Mucosa of descending colon (tissue), 3 donors: ENCODE measurements around the gene SP7. TPM values are rescaled to one million over a fixed set of nuclear protein-coding genes. Genes with fewer than 3 reads are reported as not detected.
A peak's percentile ranks its signal among the peaks of the same experiment; 100 is the strongest.
"Not testable (repeated sequence)": the region's sequence is repeated elsewhere in the genome, so short reads cannot be mapped to it uniquely, and the experiment has no call there.

Experiments used
- ATAC-seq: fragments of 200-7000 bp; cut with Tn5 transposase; one replicate; pipeline ENCODE4 v1.9.1; 2020; ENCODE audit warnings: mild to moderate bottlenecking, moderate library complexity
- DNase-seq, 3 donors: peaks; one replicate each; pipeline ENCODE4 v3.0.0-alpha.2; 2020
- H3K36me3 ChIP-seq: fragments of 200-600 bp; one replicate; pipeline ENCODE4 v1.8.0; 2021; ENCODE audit warnings: low read depth, mild to moderate bottlenecking
- H3K4me1 ChIP-seq: fragments of 200-600 bp; one replicate; pipeline ENCODE4 v1.8.0; 2021; ENCODE audit warnings: low read depth, mild to moderate bottlenecking
- H3K4me3 ChIP-seq: fragments of 200-600 bp; one replicate; pipeline ENCODE4 v1.8.0; 2021; ENCODE audit warnings: mild to moderate bottlenecking
- H3K9me3 ChIP-seq: fragments of 200-600 bp; one replicate; pipeline ENCODE4 v1.8.0; 2021; ENCODE audit warnings: mild to moderate bottlenecking
- CTCF ChIP-seq: fragments of 200-600 bp; IDR thresholded peaks from one replicate; pipeline ENCODE4 v1.8.0; 2022; ENCODE audit warnings: antibody characterized with exemption, mild to moderate bottlenecking
- intact Hi-C, 2 donors: fragments of 100-400 bp; cut with DNase I in 1 of 2; cut with micrococcal nuclease in 1 of 2; formaldehyde crosslinking; loops; one replicate each; pipeline versions ENCODE4 v1.11.0 to v1.11.1; 2022; cut with DNase I, micrococcal nuclease
- total RNA-seq, 3 donors: library from RNA; stranded (reverse); fragmentation: NEBNext Ultra II Directional in 2 of 3; extraction: Animal tissue kit (Norgen Biotek cat#: 25700) in 2 of 3; gene quantifications; one replicate each; pipeline versions ENCODE4 v1.2.1 to v1.2.4, GENCODE V29; 2021 to 2023
- donor health status: DM: no; HTN: no; CAD: no; lungs with moderate emphysema.
- donor health status: DM: no; HTN: no; CAD: no.
- donor health status: DM: no; HTN: yes; CAD: no.

The SP7 gene
- total RNA-seq, 3 donors from 2014 or later: not detected

GRCh38 chr12:53365245-53365904, 29.2 kb upstream of the SP7 start:
- ATAC-seq: peak; percentile 62
- no peak for TF ChIP-seq CTCF
- Histone ChIP-seq H3K9me3 (no peaks in the 10 kb centered on the region), H3K36me3 (no peaks in the 10 kb centered on the region), H3K4me1 (peaks cover 18% of the 10 kb centered on the region), H3K4me3 (no peak overlapping the region)
- intact Hi-C loops: no loop called here
- DNase-seq: no peak

- intact Hi-C loops, H3K4me1 ChIP-seq, ATAC-seq: not testable (repeated sequence)
Observed at GRCh38 chr12:53361638-53362037, 25.5 kb upstream of the SP7 start.

GRCh38 chr12:53358836-53359419, 22.8 kb upstream of the SP7 start:
- no peak for TF ChIP-seq CTCF
- H3K36me3 ChIP-seq: no peaks in the 10 kb centered on the region
- ATAC-seq: no peak
- DNase-seq: no peak
- no peaks in the 10 kb centered on the region for H3K4me1 ChIP-seq
- H3K4me3 ChIP-seq: no peak overlapping the region
- no peaks in the 10 kb centered on the region for H3K9me3 ChIP-seq
- intact Hi-C loops: no loop called here

More at GRCh38 chr12:53361638-53362037, 25.5 kb upstream of the SP7 start:
- H3K36me3 ChIP-seq, DNase-seq, H3K9me3 ChIP-seq, H3K4me3 ChIP-seq: not testable (repeated sequence)

GRCh38 chr12:53355121-53355520, 19.0 kb upstream of the SP7 start:
- H3K36me3 ChIP-seq: no peaks in the 10 kb centered on the region
- DNase-seq (no peak), ATAC-seq (no peak)
- no peaks in the 10 kb centered on the region for H3K9me3 ChIP-seq
- H3K4me3 ChIP-seq: no peak overlapping the region
- intact Hi-C loops: no loop called here
- no peak for TF ChIP-seq CTCF
- H3K4me1 ChIP-seq: peaks cover 11% of the 10 kb centered on the region

- H3K4me3 ChIP-seq: no peak overlapping the region
- no peaks in the 10 kb centered on the region for H3K36me3 ChIP-seq
- no peaks in the 10 kb centered on the region for H3K9me3 ChIP-seq
- H3K4me1 ChIP-seq: peaks cover 11% of the 10 kb centered on the region
- DNase-seq (no peak), ATAC-seq (peak; percentile 35)
- intact Hi-C loops: loop anchor here (2.0 kb wide), 2 partner anchors 66 to 68 kb away; no protein-coding TSS in a partner anchor
- no peak for TF ChIP-seq CTCF
Observed at GRCh38 chr12:53353257-53353655, 17.1 kb upstream of the SP7 start.
